Endothelial cell of umbilical vein (primary cell): ENCODE data around the gene MEGF11. TPM values are rescaled to one million over a fixed set of nuclear protein-coding genes. Genes with fewer than 3 reads are reported as not detected.

Source experiments
- BruUV-seq: library from RNA; stranded (reverse); fragments of 400-500 nt; replicated peaks from 2 replicates; lab custom pipeline; 2021; lab: Mats Ljungman, UMichigan
- CTCF ChIA-PET: fragments of 300-600, 350-600 bp; sonication (Branson Sonifier 250); formaldehyde crosslinking; loops from one replicate; lab custom pipeline; 2021; ENCODE audit warnings: antibody characterized with exemption, inconsistent platforms; lab: Charles Lee
- POLR2A ChIA-PET: fragments of 300-600, 350-600 bp; sonication (Branson Sonifier 250); formaldehyde crosslinking; loops from one replicate; lab custom pipeline; 2021; ENCODE audit warnings: antibody characterized with exemption, inconsistent platforms; lab: Charles Lee
- DNase-seq: peaks from one replicate; pipeline ENCODE4 v3.0.0-alpha.2; 2011; ENCODE audit warnings: low read depth, low spot score
- FAIRE-seq: peaks from 2 replicates; lab custom pipeline; 2011; peaks lifted over from hg19 to GRCh38; lab: Jason Lieb, UNC
- H2AFZ ChIP-seq: 2 replicates; pipeline ENCODE4 v1.6.0; 2012; ENCODE audit warnings: low read depth, low read length, control low read depth, inconsistent platforms
- H3K27ac ChIP-seq: 2 replicates; pipeline ENCODE4 v1.5.1; 2011; ENCODE audit warnings: low read depth, mild to moderate bottlenecking, control low read depth, low read length, moderate library complexity; ENCODE audit not compliant: insufficient read depth
- H3K27me3 ChIP-seq, 2 experiments: 2 replicates each; pipeline versions ENCODE4 v1.6.0 to v1.6.1; 2011; ENCODE audit warnings: low read length in 2 of 2, mixed read lengths in 1 of 2; ENCODE audit not compliant: control insufficient read depth in 2 of 2, insufficient read depth in 2 of 2
- H3K36me3 ChIP-seq, 2 experiments: 2 replicates in 1 of 2; 3 replicates in 1 of 2; pipeline ENCODE4 v1.5.1; 2011; ENCODE audit warnings: low read length in 2 of 2, mild to moderate bottlenecking in 1 of 2, moderate library complexity in 1 of 2; ENCODE audit not compliant: control insufficient read depth in 2 of 2, insufficient read depth in 2 of 2; ENCODE audit errors: extremely low read depth in 1 of 2
- H3K4me1 ChIP-seq: 3 replicates; pipeline ENCODE4 v1.5.1; 2011; ENCODE audit warnings: mild to moderate bottlenecking, low read length; ENCODE audit not compliant: control insufficient read depth, insufficient read depth; ENCODE audit errors: extremely low read depth
- H3K4me2 ChIP-seq: 2 replicates; pipeline ENCODE4 v1.6.1; 2011; ENCODE audit warnings: low read length, control low read depth, mixed read lengths; ENCODE audit not compliant: insufficient read depth
- H3K4me3 ChIP-seq, 3 experiments: fragments of 200-600 bp in 1 of 3; sonication (generic), shearing (Covaris generic) in 1 of 3; replicated peaks in 1 of 3; 2 replicates each; pipeline ENCODE4 v1.5.1; 2011 to 2016; ENCODE audit warnings: control low read depth in 3 of 3, low read length in 3 of 3, mild to moderate bottlenecking in 2 of 3, inconsistent platforms in 1 of 3, low read depth in 1 of 3, moderate library complexity in 1 of 3; ENCODE audit not compliant: insufficient read depth in 1 of 3
- H3K79me2 ChIP-seq: 2 replicates; pipeline ENCODE4 v1.6.0; 2012; ENCODE audit warnings: low read length, inconsistent platforms; ENCODE audit not compliant: control insufficient read depth, insufficient read depth
- H3K9ac ChIP-seq: replicated peaks from 2 replicates; pipeline ENCODE3; 2011; ENCODE audit warnings: low read length, control low read depth; ENCODE audit not compliant: insufficient read depth; ENCODE audit errors: extremely low read depth
- H3K9me1 ChIP-seq: replicated peaks from 3 replicates; pipeline ENCODE4 v1.6.0; 2011; ENCODE audit warnings: mild to moderate bottlenecking, low read length; ENCODE audit not compliant: control insufficient read depth, insufficient read depth; ENCODE audit errors: extremely low read depth
- H3K9me3 ChIP-seq: replicated peaks from 2 replicates; pipeline ENCODE4 v1.5.1; 2012; ENCODE audit warnings: low read length, inconsistent platforms; ENCODE audit not compliant: control insufficient read depth, insufficient read depth
- H4K20me1 ChIP-seq: replicated peaks from 2 replicates; pipeline ENCODE3; 2011; ENCODE audit warnings: mild to moderate bottlenecking, low read length; ENCODE audit not compliant: control insufficient read depth, insufficient read depth; ENCODE audit errors: extremely low read depth
- CTCF ChIP-seq, 2 donors: IDR thresholded peaks; 1 replicate in 1 of 2; 2 replicates in 1 of 2; pipeline ENCODE4 v1.5.1; 2011; ENCODE audit warnings: low read length in 2 of 2, mild to moderate bottlenecking in 2 of 2, moderate library complexity in 2 of 2, control low read depth in 1 of 2, inconsistent platforms in 1 of 2, low read depth in 1 of 2; ENCODE audit not compliant: insufficient read depth in 1 of 2; ENCODE audit errors: extremely low read depth in 1 of 2
- EZH2 ChIP-seq: IDR thresholded peaks from 2 replicates; pipeline ENCODE4 v1.6.1; 2012; ENCODE audit warnings: borderline replicate concordance, low read depth, mild to moderate bottlenecking, moderate library complexity, low read length, inconsistent platforms; ENCODE audit not compliant: severe bottlenecking
- FOS ChIP-seq: IDR thresholded peaks from 2 replicates; pipeline ENCODE4 v1.6.1; 2011; ENCODE audit warnings: mild to moderate bottlenecking, low read length, moderate library complexity, borderline replicate concordance; ENCODE audit not compliant: insufficient read depth
- GATA2 ChIP-seq: IDR thresholded peaks from 2 replicates; pipeline ENCODE4 v1.7.0; 2011; ENCODE audit warnings: low read depth, mild to moderate bottlenecking, moderate library complexity, mixed read lengths, low read length; ENCODE audit not compliant: insufficient read length, insufficient read depth
- JUN ChIP-seq: IDR thresholded peaks from 2 replicates; pipeline ENCODE4 v1.6.1; 2011; ENCODE audit warnings: borderline replicate concordance, low read depth; ENCODE audit not compliant: insufficient read length, insufficient read depth
- MYC ChIP-seq: IDR thresholded peaks from one replicate; pipeline ENCODE4 v1.6.1; 2011; ENCODE audit warnings: mild to moderate bottlenecking, low read depth, low read length
- POLR2A ChIP-seq: IDR thresholded peaks from 2 replicates; pipeline ENCODE4 v1.6.1; 2012; ENCODE audit warnings: low read depth, mild to moderate bottlenecking, control low read depth, low read length
- POLR2AphosphoS5 ChIP-seq: IDR thresholded peaks from 2 replicates; pipeline ENCODE4 v1.6.1; 2012; ENCODE audit warnings: low read depth, mild to moderate bottlenecking, control low read depth, low read length, moderate library complexity; ENCODE audit not compliant: insufficient read depth
- dilution Hi-C: fragments of 300-500 bp; cut with MboI; formaldehyde crosslinking; loops from one replicate; pipeline ENCODE4 v1.15.0; 2019; ENCODE audit warnings: low sequenced_read_pairs; ENCODE audit not compliant: extremely low pct_ligation_motif_present
- intact Hi-C: fragments of 100-400 bp; cut with micrococcal nuclease; formaldehyde crosslinking; loops from one replicate; pipeline ENCODE4 v1.10.0; 2022
- polyA plus RNA-seq, 4 experiments: library from polyadenylated mRNA; depleted of rRNA in 3 of 4; stranded (reverse) in 3 of 4; unstranded in 1 of 4; fragments of >200 nt; gene quantifications; 2 replicates each; pipeline versions ENCODE4 v1.2.1 to v1.2.3, GENCODE V29; 2011 to 2012; ENCODE audit warnings: missing spikeins in 1 of 4
- total RNA-seq: library from RNA; stranded (reverse); gene quantifications from 2 replicates; pipeline ENCODE4 v1.2.3, GENCODE V29; 2021

The MEGF11 gene
- total and polyA plus RNA-seq, 2 donors (not counting 3 experiments of a cell fraction or from before 2014, with no cell fraction given): not detected

- no peaks in the 10 kb centered on the region for H3K9me1 ChIP-seq
- CTCF ChIA-PET: no interaction called here
- no peak for DNase-seq
- H3K27me3 ChIP-seq: no peaks in the 10 kb centered on the region
- dilution Hi-C loops: no loop called here
- H4K20me1 ChIP-seq: peaks cover 5% of the 10 kb centered on the region
- H3K36me3 ChIP-seq: peaks cover 5 to 17% of the 10 kb centered on the region in 2 experiments
- no peaks in the 10 kb centered on the region for H3K9me3 ChIP-seq
- FAIRE-seq: no peak
- no peak overlapping the region for H3K4me2 ChIP-seq
- no peak overlapping the region for H3K9ac ChIP-seq
- H3K27ac ChIP-seq: no peak overlapping the region
- H3K79me2 ChIP-seq: peaks cover 37% of the 10 kb centered on the region
- no TSS peak for BruUV-seq
- intact Hi-C loops: no loop called here
- no peaks in the 10 kb centered on the region for H3K4me1 ChIP-seq
- no peak overlapping the region for H3K4me3 ChIP-seq
- TF ChIP-seq POLR2A (no peak), FOS (no peak), POLR2AphosphoS5 (no peak), JUN (no peak)
- POLR2A ChIA-PET: no interaction called here
- no peak overlapping the region for H2AFZ ChIP-seq
Observed at GRCh38 chr15:65885668-65886218, 367.8 kb downstream of the MEGF11 start.

- Histone ChIP-seq H3K79me2 (peaks cover 38% of the 10 kb centered on the region), H4K20me1 (peaks cover 5% of the 10 kb centered on the region), H3K9me1 (no peaks in the 10 kb centered on the region), H3K4me1 (no peaks in the 10 kb centered on the region), H3K4me3 (no peak overlapping the region), H3K9me3 (no peaks in the 10 kb centered on the region), H3K4me2 (no peak overlapping the region), H3K27me3 (no peaks in the 10 kb centered on the region), H3K9ac (no peak overlapping the region), H3K27ac (no peak overlapping the region), H3K36me3 (peaks cover 5 to 19% of the 10 kb centered on the region in 2 experiments), H2AFZ (no peak overlapping the region)
- dilution Hi-C loops: no loop called here
- ChIA-PET CTCF (no interaction called here), POLR2A (no interaction called here)
- BruUV-seq: no TSS peak
- DNase-seq: no peak
- intact Hi-C loops: no loop called here
- FAIRE-seq: no peak
- no peak for TF ChIP-seq GATA2
- TF ChIP-seq POLR2AphosphoS5: no peak
- no peak for TF ChIP-seq CTCF (IDR thresholded peaks at IDR 0.05; ENCODE audit: extremely low read depth in 1 of 2, insufficient read depth in 1 of 2, low read depth in 1 of 2, low read length in 2 of 2)
- no peak for TF ChIP-seq EZH2
- TF ChIP-seq JUN: no peak
- no peak for TF ChIP-seq FOS
- TF ChIP-seq MYC: no peak
Observed at GRCh38 chr15:65884511-65884910, 369.0 kb downstream of the MEGF11 start.
